CD4-positive, alpha-beta T cell treated with Interleukin-6 for 4 hours (primary cell): Measurements from ENCODE around the gene CNNM4.
"Not testable (repeated sequence)": the region's sequence is repeated elsewhere in the genome, so short reads cannot be mapped to it uniquely, and the experiment has no call there.

ENCODE experiments used
- DNase-seq: peaks from one replicate; pipeline ENCODE4 v3.0.0-alpha.2; 2020; ENCODE audit warnings: mixed read lengths

CNNM4 gene

GRCh38 chr2:96795076-96795475, 34.4 kb downstream of the CNNM4 start:
- DNase-seq, result no peak

GRCh38 chr2:96796497-96796896, 35.8 kb downstream of the CNNM4 start:
- DNase-seq, result not testable (repeated sequence)

GRCh38 chr2:96797066-96797625, 36.4 kb downstream of the CNNM4 start:
- no peak for DNase-seq

GRCh38 chr2:96798733-96799622, 38.3 kb downstream of the CNNM4 start:
- DNase-seq, result no peak

- no peak for DNase-seq
Observed at GRCh38 chr2:96799623-96799935, 38.9 kb downstream of the CNNM4 start.

- no peak for DNase-seq
Observed at GRCh38 chr2:96800061-96801004, 39.6 kb downstream of the CNNM4 start.

GRCh38 chr2:96801005-96801785, 40.5 kb downstream of the CNNM4 start:
- peak; percentile 78 for DNase-seq

GRCh38 chr2:96801786-96802595, 41.3 kb downstream of the CNNM4 start:
- peak; percentile 47 for DNase-seq

- DNase-seq, result no peak
Observed at GRCh38 chr2:96802721-96803120, 42.0 kb downstream of the CNNM4 start.

GRCh38 chr2:96804986-96805385, 44.3 kb downstream of the CNNM4 start:
- no peak for DNase-seq

GRCh38 chr2:96805946-96806345, 45.2 kb downstream of the CNNM4 start:
- DNase-seq, result not testable (repeated sequence)

- peak; percentile 69 for DNase-seq
Observed at GRCh38 chr2:96806468-96807126, 45.9 kb downstream of the CNNM4 start.

GRCh38 chr2:96807127-96807471, 46.4 kb downstream of the CNNM4 start:
- DNase-seq, result no peak

GRCh38 chr2:96808176-96808837, 47.6 kb downstream of the CNNM4 start:
- DNase-seq, result no peak

- no peak for DNase-seq
Observed at GRCh38 chr2:96809216-96809882, 48.6 kb downstream of the CNNM4 start.

- no peak for DNase-seq
Observed at GRCh38 chr2:96809951-96810782, 49.5 kb downstream of the CNNM4 start.

GRCh38 chr2:96810783-96811192, 50.1 kb downstream of the CNNM4 start:
- no peak for DNase-seq

GRCh38 chr2:96811917-96812316, 51.2 kb downstream of the CNNM4 start:
- DNase-seq, result no peak

- no peak for DNase-seq
Observed at GRCh38 chr2:96813656-96814055, 53.0 kb downstream of the CNNM4 start.
